ENCODE measurements around the gene CSTPP1.

The CSTPP1 gene

GRCh38 chr11:46936138-46937110 is at the start of gene CSTPP1:
CSTPP1 (plus strand) TSS chr11:46936761; CDS start chr11:46936806, 45 bp downstream.
- peak; percentile 64 for FAIRE-seq

GRCh38 chr11:46888636-46889035 is 47.9 kb upstream of the CSTPP1 start:
- no peak for FAIRE-seq

- no peak for FAIRE-seq
Measured at GRCh38 chr11:46889251-46889650, 47.3 kb upstream of the CSTPP1 start.

- FAIRE-seq: peak; percentile 55
Measured at GRCh38 chr11:46889689-46890475, 46.7 kb upstream of the CSTPP1 start.

- FAIRE-seq: peak; percentile 49
Measured at GRCh38 chr11:46890665-46891064, 45.9 kb upstream of the CSTPP1 start.

- no peak for FAIRE-seq
Measured at GRCh38 chr11:46892109-46892508, 44.5 kb upstream of the CSTPP1 start.

- no peak for FAIRE-seq
Measured at GRCh38 chr11:46892838-46893237, 43.7 kb upstream of the CSTPP1 start.

GRCh38 chr11:46894506-46894905 is 42.1 kb upstream of the CSTPP1 start:
- FAIRE-seq: no peak

- FAIRE-seq: no peak
Measured at GRCh38 chr11:46894961-46895360, 41.6 kb upstream of the CSTPP1 start.

GRCh38 chr11:46895821-46896220 is 40.7 kb upstream of the CSTPP1 start:
- FAIRE-seq: no peak

- peak; percentile 48 for FAIRE-seq
Measured at GRCh38 chr11:46896719-46897406, 39.7 kb upstream of the CSTPP1 start.

GRCh38 chr11:46898396-46899095 is 38.0 kb upstream of the CSTPP1 start:
- no peak for FAIRE-seq

- no peak for FAIRE-seq
Measured at GRCh38 chr11:46899501-46900025, 37.0 kb upstream of the CSTPP1 start.

- no peak for FAIRE-seq
Measured at GRCh38 chr11:46900091-46900746, 36.3 kb upstream of the CSTPP1 start.

GRCh38 chr11:46901156-46901555 is 35.4 kb upstream of the CSTPP1 start:
- FAIRE-seq: no peak

GRCh38 chr11:46902694-46903093 is 33.9 kb upstream of the CSTPP1 start:
- FAIRE-seq: no peak

- no peak for FAIRE-seq
Measured at GRCh38 chr11:46903846-46904245, 32.7 kb upstream of the CSTPP1 start.

GRCh38 chr11:46905806-46906205 is 30.8 kb upstream of the CSTPP1 start:
- FAIRE-seq: no peak

- no peak for FAIRE-seq
Measured at GRCh38 chr11:46906609-46907041, 29.9 kb upstream of the CSTPP1 start.

- FAIRE-seq: no peak
Measured at GRCh38 chr11:46907606-46908005, 29.0 kb upstream of the CSTPP1 start.

GRCh38 chr11:46912526-46913150 is 23.9 kb upstream of the CSTPP1 start:
- no peak for FAIRE-seq
